Activated T-helper 1 cell treated with Interleukin-2 at 50 U/mL for 16 hours (primary cell): ENCODE data around the gene PFKFB4.
"Not testable (repeated sequence)": the region's sequence is repeated elsewhere in the genome, so short reads cannot be mapped to it uniquely, and the experiment has no call there.

Experiments used
- DNase-seq: peaks from one replicate; pipeline ENCODE4 v3.0.0-alpha.2; 2020; ENCODE audit warnings: low read depth

Gene PFKFB4

DNA sequence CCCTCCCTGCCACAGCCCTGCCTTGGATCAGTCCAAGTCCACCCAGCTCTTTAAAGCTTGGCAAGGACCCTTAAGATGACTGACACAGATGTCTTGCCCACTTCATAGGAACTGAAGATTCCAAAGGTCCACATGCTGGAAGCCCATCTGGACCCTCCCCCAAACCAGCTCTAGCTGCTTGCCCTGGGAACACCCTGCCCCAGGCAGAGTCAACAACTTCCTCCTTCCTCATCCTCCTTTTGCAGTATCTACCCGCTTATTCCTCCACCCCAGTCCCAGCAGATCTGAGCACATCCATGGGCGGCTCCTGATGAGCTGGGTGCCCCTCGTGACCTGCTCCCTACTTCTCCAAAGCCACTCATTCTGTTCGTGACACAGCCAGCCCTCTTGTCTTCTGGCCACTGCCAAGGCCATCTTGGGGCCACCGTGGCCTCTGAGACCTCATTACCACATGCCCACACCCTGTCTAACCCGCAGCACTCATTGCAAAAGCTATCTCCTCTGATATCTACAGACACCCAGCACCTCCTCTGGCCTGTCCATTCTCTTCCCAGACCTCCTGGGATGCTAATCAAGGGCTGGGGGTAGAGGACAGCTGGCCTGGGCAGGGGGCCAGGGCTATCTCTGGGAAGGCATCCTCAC lies 2.0 kb upstream of the PFKFB4 start:
- no peak for DNase-seq

DNA sequence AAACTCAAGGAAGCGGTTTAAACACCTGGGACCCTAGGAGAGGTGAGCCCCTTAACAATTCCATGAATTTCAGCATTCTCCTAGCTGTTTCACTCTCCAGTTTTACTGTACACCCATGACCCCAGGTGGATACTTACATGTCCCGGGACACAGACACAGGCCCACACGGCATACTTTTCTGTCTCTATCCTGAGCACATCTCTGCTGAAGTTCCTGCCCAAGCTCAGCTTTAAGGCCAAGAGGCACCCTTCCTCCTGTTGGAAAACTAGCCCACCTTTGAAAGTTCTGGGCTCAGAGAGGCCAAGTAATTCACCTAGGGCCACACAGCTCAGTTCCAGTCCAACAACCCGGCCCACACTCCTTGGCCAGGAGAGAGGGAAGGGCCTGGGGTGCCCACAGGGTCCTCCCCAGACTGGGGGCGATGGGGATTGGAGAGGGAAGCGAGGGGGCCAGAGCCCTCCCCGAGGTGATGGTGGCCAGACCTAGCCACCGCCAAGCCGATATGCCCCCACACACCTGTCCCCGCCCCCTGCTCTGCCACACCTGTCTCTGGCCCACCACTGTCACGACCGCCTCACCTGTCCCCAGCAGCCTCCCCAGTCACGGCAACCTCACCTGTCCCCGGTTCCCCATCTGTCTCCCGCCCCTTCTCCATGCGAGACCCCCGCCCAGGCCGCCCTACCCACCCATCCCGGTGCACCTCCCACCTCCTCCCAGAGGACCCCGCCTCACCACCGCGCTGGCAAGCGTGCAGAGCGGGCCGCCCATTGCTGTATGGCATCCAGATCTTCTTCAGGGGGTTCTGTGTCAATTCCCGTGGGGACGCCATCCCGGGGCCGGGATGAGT lies 431 bp downstream of the PFKFB4 start:
- DNase-seq = no peak

- DNase-seq = no peak
These were observed 1.2 kb downstream of the PFKFB4 start for GRCh38 chr3:48555231-48555948.

GRCh38 chr3:48553886-48554845 lies 2.4 kb downstream of the PFKFB4 start:
- DNase-seq = no peak

GRCh38 chr3:48553361-48553760 lies 3.2 kb downstream of the PFKFB4 start:
- DNase-seq = no peak

DNA sequence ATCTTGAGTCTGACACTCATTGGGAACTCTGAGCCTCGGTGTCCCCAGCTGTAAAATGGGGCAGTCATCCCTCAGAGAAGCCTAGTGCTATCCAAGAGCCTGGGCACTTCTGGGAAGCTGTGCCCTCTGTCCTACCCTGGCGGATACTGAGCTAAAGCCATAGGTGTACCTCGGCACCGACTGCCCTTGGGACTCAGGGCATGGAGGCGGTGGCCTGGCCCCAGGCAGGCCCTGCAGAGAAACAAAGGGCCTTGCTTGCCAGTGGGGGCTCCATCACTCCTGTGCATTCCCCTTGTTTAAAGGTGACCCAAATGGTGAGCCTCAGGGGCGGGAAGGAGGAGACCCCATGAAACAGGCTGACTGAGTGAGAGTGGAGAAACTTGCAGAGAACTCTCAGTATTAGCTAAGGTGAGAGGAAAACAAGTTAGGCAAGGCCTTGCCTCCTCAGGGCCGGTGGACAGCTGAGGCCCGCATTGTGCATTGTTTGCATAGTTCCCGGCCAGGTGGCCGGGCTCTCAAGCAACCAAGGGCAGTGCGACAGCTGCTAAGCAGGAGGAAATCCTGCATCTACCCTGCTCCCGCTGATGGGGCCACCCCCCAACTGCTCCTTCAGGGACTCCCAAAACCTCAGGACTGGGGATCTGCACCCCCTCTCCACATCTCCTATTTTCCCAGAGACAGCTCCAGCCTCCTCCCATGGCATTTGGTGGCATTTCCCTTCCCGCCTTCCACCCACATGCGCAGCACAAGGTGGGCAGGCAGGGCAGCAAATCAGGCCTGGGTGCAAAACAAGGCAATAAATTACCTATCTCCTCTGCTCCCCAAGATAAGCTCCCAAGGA lies 4.3 kb downstream of the PFKFB4 start:
- DNase-seq = no peak

DNA sequence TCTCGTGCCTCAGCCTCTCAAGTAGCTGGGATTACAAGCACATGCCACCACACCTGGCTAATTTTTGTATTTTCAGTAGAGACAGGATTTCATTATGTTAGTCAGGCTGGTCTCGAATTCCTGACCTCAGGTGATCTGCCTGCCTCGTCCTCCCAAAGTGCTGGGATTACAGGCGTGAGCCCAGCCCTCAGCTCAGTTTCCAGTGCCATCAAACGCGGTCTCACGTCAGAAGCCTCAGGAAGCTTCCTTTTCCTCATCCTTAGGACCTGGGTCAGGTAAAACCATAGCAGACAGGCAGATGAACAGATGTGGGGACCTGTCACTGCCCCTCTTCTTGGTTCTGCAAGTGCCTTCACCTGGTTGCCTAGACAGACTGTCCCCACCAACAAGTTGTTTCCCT lies 5.0 kb downstream of the PFKFB4 start:
- not testable (repeated sequence) for DNase-seq

- peak; percentile 70 for DNase-seq
These were observed 7.6 kb downstream of the PFKFB4 start for GRCh38 chr3:48548729-48549705.

DNA sequence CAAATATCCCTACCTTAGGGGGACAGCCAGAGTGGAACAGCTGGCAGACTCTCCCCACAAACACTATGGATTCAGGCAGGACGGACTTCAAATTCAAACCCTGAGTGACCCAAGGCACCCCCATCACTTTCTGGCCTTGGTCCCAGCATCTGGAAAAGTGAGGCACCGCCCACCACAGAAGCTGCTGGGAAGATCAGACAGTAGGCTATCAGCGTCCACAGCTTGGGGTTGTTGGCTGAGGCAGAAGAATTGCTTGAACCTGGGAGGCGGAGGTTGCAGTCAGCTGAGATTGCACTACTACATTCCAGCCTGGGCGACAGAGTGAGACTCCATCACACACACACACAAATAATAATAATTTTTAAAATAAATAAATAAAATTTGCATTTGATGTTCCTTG lies 8.5 kb downstream of the PFKFB4 start:
- DNase-seq = no peak

- DNase-seq = no peak
These were observed 10.3 kb downstream of the PFKFB4 start for GRCh38 chr3:48546203-48546829.

DNA sequence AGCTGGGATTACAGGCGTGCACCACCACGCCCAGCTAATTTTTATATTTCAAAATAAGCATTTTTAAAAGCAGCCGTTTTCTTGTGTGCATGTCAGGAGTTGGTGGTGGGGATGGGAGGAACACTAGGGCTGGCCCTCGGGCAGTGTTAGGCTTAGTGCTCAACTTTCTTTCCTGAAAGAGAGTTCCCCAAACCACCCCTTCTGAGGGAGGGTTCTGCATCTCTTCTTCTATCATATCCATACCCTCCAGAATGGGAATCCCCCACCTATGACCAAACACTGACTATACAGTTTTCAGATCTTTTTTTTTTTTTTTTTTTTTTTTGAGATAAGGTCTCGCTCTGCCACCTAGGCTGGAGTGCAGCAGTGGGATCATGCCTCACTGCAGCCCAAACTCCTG lies 12.5 kb downstream of the PFKFB4 start:
- no peak for DNase-seq

DNA sequence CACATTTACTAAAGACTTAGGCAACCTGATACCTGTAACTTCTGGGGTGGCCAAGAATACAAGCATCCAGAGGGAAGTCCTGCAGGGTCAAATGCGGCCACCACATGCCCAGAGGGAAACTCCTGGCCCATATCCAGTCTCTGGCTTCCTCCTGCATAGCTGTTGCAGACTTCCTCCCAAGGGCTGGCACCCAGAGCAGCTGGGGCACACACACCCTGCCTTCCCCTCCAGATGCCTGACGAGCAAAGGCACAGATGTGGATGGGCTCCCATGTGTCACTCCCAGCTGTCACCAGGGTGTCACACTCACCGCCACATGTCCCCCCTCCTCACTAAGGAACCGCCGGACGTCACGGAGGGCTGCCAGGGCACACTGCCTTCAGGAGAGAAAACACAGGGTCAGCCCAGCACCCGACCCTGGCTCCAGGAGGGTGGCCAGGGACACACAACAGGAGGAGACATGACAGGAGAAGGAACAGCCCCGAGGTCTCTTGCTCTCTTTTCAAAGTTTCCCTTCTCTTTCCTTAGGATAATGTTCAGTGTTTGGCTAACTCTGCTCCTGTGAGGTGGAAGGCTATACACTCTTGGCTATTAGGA lies 13.2 kb downstream of the PFKFB4 start:
- DNase-seq = no peak

GRCh38 chr3:48538451-48538850 lies 18.2 kb downstream of the PFKFB4 start:
- no peak for DNase-seq

GRCh38 chr3:48536785-48537184 lies 19.8 kb downstream of the PFKFB4 start:
- no peak for DNase-seq

DNA sequence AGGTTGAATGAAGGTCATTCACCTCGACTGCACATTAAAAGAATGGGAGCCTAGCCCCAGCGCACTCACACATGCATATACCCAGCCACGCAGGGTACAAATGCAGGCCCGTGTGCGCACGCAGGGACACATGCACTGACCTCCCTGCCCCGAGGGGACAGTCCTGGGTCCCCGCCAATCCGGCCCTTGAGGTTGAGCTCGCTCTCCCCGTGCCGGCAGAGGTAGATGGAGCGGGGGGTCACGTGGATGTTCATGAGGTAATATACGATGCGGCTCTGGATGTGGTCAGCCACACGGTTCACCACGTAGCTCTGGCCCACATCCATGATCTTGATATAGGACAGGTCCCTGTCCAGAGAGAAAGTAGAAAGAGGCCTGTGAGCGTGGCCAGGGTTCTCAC lies 20.5 kb downstream of the PFKFB4 start:
- no peak for DNase-seq

DNA sequence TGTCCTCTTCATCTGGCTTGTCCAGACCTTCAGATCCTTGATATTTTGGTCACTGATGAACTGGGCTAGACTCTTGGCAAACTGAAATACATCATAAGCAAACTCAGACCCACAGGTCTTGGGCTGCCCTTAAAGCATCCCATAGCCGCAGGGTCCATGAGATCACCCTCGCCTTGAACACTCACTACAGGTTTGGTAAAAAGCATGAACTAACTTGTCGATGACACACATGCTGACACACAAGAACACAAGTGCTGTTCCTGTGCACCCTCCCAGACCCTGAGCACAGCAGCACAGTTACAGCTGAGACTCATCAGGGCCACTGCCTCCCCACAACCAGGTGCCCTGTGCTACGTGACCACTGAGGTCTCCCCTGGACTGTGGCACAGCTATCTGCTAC lies 21.0 kb downstream of the PFKFB4 start:
- no peak for DNase-seq

DNA sequence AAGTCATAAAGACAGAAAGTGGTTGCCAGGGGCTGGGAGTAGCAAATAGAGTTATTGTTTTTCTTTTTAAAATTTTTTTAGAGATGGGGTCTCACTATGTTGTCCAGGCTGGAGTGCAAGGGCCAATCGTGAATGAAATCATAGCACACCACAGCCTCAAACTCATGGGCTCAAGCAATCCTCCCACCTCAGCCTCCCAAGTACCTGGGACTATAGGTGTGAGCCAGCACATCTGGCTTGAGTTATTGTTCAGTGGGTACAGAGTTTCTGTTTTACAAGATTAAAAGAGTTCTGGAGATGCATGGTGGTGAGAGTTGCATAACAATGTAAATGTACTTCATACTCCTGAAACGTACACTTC lies 23.6 kb downstream of the PFKFB4 start:
- DNase-seq = no peak

DNA sequence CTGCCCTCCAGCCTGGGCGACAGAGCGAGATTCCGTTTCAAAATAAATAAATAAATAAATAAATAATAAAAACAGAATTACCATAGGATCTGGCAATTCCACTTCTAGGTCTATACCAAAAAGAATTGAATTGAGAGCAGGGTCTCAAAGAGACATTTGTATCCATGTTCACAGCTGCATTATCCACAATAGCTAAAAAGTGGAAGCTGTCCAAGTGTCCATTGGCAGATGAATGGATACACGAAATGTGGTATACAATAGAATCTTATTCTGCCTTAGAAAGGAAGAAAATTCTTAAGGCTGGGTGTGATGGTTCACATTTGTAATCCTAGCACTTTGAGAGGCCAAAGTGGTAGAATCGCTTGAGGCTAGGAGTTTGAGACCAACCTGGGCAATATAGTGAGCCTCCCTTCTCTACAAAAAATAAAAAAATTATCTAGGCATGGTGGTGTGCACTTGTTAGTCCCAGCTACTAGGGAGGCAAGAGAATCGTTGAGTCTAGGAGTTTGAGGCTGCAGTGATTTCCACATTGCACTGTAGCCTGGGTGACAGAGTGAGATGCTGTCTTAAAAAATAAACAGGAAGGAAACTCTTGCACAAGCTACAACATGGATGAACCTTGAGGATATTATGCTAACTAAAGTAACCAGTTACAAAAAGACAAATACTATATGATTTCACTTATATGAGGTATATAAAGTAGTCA lies 24.2 kb downstream of the PFKFB4 start:
- DNase-seq = no peak
